ENCODE results near the gene SPOCK3. TPM values are rescaled to one million over a fixed set of nuclear protein-coding genes. Genes with fewer than 3 reads are reported as not detected.

The SPOCK3 gene
- total and polyA plus RNA-seq, 2 of the 13 experiments (the other 11 are each of a cell fraction or from before 2014, with no cell fraction given), result not detected

DNA sequence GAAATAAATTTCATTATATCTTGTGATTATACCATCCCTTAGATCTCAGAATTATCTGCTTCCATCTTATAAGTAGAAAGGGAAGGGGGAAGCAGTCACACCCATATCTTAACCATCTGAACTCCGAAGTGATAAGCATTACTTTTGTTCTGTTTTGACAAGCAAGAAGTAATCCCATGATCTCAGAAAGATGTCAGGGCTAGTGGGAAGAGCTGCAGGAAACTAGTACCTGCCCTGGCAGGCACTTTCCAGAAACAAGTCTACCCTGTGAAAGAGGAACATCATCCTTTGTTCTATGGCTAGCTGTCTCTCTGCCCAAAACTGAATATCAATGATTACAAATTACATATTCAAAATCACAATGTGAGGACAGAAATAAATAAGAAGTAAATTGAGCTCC lies 244.4 kb downstream of the SPOCK3 start:
- Histone ChIP-seq H4K20me1 (ENCODE audit: insufficient read depth, low read length) (no peaks in the 10 kb centered on the region), H3K27ac (ENCODE audit: extremely low read length, insufficient read depth, low read length) (no peak overlapping the region), H3K4me2 (ENCODE audit: low read depth, low read length) (no peak overlapping the region), H3K9ac (ENCODE audit: insufficient read depth, low read depth, low read length) (no peak overlapping the region), H3K36me3 (replicated peaks in 1 of 2; ENCODE audit: control insufficient read depth in 1 of 2, insufficient read depth in 2 of 2, low read length in 2 of 2) (no peaks in the 10 kb centered on the region), H3K27me3 (ENCODE audit: control insufficient read depth in 1 of 2, insufficient read depth in 2 of 2, low read length in 2 of 2) (no peaks in the 10 kb centered on the region), H2AFZ (ENCODE audit: low read length) (no peak overlapping the region), H3K9me3 (ENCODE audit: low read length) (no peaks in the 10 kb centered on the region), H3K79me2 (ENCODE audit: insufficient read depth, low read length) (no peaks in the 10 kb centered on the region), H3K4me1 (ENCODE audit: insufficient read depth, low read length) (no peaks in the 10 kb centered on the region), H3K4me3 (replicated peaks in 1 of 3; ENCODE audit: insufficient read depth in 1 of 3, low read depth in 2 of 3, low read length in 3 of 3) (no peak overlapping the region)
- ChIA-PET CTCF (ENCODE audit: low intra/inter-chr PET ratio, low total read pairs) (no interaction called here), POLR2A (no interaction called here)
- no peak for FAIRE-seq
- no TSS peak for BruUV-seq (replicated peaks)
- in situ Hi-C loops (cut with HindIII; ENCODE audit: extremely low pct_ligation_motif_present, low pct_unique_long_range_greater_than_20kb) (no loop called here), intact Hi-C loops (cut with micrococcal nuclease; ENCODE audit: unreplicated experiment) (no loop called here)
- 0% methylated on average over 1 of the region's 1 CpG for WGBS (ENCODE audit: low lambda C conversion rate)
- no peak for DNase-seq (ENCODE audit: low spot score)
- no peak for ATAC-seq
- TF ChIP-seq ZNF609 (CRISPR knock-in tag; IDR thresholded peaks at IDR 0.05; ENCODE audit: borderline replicate concordance), result no peak
- TF ChIP-seq SMARCC2 (IDR thresholded peaks at IDR 0.05), result no peak
- TF ChIP-seq ZNF34 (CRISPR knock-in tag; IDR thresholded peaks at IDR 0.05; ENCODE audit: borderline replicate concordance), result no peak
- TF ChIP-seq MAFK (conservative IDR thresholded peaks at IDR 0.05 in 1 of 2, IDR thresholded peaks at IDR 0.05 in 1 of 2; ENCODE audit: low read length in 2 of 2), result no peak
- no peak for TF ChIP-seq TBP (CRISPR knock-in tag; IDR thresholded peaks at IDR 0.05)
- TF ChIP-seq ZSCAN9 (CRISPR knock-in tag; IDR thresholded peaks at IDR 0.05; ENCODE audit: borderline replicate concordance), result no peak
- no peak for TF ChIP-seq MIER3 (CRISPR knock-in tag; IDR thresholded peaks at IDR 0.05; ENCODE audit: borderline replicate concordance)
- no peak for TF ChIP-seq ZBTB7A (CRISPR knock-in tag; IDR thresholded peaks at IDR 0.05)
- TF ChIP-seq, protein P1, sequence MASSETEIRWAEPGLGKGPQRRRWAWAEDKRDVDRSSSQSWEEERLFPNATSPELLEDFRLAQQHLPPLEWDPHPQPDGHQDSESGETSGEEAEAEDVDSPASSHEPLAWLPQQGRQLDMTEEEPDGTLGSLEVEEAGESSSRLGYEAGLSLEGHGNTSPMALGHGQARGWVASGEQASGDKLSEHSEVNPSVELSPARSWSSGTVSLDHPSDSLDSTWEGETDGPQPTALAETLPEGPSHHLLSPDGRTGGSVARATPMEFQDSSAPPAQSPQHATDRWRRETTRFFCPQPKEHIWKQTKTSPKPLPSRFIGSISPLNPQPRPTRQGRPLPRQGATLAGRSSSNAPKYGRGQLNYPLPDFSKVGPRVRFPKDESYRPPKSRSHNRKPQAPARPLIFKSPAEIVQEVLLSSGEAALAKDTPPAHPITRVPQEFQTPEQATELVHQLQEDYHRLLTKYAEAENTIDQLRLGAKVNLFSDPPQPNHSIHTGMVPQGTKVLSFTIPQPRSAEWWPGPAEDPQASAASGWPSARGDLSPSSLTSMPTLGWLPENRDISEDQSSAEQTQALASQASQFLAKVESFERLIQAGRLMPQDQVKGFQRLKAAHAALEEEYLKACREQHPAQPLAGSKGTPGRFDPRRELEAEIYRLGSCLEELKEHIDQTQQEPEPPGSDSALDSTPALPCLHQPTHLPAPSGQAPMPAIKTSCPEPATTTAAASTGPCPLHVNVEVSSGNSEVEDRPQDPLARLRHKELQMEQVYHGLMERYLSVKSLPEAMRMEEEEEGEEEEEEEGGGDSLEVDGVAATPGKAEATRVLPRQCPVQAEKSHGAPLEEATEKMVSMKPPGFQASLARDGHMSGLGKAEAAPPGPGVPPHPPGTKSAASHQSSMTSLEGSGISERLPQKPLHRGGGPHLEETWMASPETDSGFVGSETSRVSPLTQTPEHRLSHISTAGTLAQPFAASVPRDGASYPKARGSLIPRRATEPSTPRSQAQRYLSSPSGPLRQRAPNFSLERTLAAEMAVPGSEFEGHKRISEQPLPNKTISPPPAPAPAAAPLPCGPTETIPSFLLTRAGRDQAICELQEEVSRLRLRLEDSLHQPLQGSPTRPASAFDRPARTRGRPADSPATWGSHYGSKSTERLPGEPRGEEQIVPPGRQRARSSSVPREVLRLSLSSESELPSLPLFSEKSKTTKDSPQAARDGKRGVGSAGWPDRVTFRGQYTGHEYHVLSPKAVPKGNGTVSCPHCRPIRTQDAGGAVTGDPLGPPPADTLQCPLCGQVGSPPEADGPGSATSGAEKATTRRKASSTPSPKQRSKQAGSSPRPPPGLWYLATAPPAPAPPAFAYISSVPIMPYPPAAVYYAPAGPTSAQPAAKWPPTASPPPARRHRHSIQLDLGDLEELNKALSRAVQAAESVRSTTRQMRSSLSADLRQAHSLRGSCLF (CRISPR knock-in tag; IDR thresholded peaks at IDR 0.05; ENCODE audit: borderline replicate concordance), result no peak
- TF ChIP-seq ETV6 (CRISPR knock-in tag; conservative IDR thresholded peaks at IDR 0.05), result no peak
